HL-60 (cell line): ENCODE measurements around the gene TRPM2.

ENCODE experiments used
- DNase-seq, 2 experiments: peaks; one replicate each; pipeline ENCODE4 v3.0.0-alpha.2; 2010 to 2020; ENCODE audit warnings: low read depth in 1 of 2, low spot score in 1 of 2
- H3K27ac ChIP-seq: fragments of 250-450 bp; sonication (Bioruptor Pico); replicated peaks from 2 replicates; pipeline ENCODE4 v1.5.1; 2020; ENCODE audit warnings: mild to moderate bottlenecking, moderate library complexity
- H3K27me3 ChIP-seq: fragments of 250-450 bp; sonication (Bioruptor Pico); 2 replicates; pipeline ENCODE4 v1.5.1; 2021; ENCODE audit warnings: mild to moderate bottlenecking, moderate library complexity; ENCODE audit not compliant: insufficient read depth, poor library complexity, severe bottlenecking
- H3K4me3 ChIP-seq: replicated peaks from 2 replicates; pipeline ENCODE4 v1.5.1; 2011; ENCODE audit warnings: mild to moderate bottlenecking, control low read depth, low read length; ENCODE audit not compliant: insufficient read depth
- CTCF ChIP-seq: IDR thresholded peaks from one replicate; pipeline ENCODE4 v1.5.1; 2011; ENCODE audit warnings: low read length, control low read depth, inconsistent platforms; ENCODE audit not compliant: insufficient read depth
- GABPA ChIP-seq: IDR thresholded peaks from 2 replicates; pipeline ENCODE4 v1.6.1; 2012; ENCODE audit warnings: low read depth
- POLR2AphosphoS5 ChIP-seq: IDR thresholded peaks from 2 replicates; pipeline ENCODE4 v1.6.1; 2012; ENCODE audit warnings: low read depth
- SPI1 ChIP-seq: IDR thresholded peaks from 2 replicates; pipeline ENCODE4 v1.6.1; 2012; ENCODE audit warnings: low read depth, mild to moderate bottlenecking, borderline replicate concordance
- TF ChIP-seq, protein P1 (sequence below): IDR thresholded peaks from 2 replicates; pipeline ENCODE4 v1.6.1; 2012; ENCODE audit warnings: low read depth; ENCODE audit not compliant: insufficient replicate concordance

The TRPM2 gene

DNA sequence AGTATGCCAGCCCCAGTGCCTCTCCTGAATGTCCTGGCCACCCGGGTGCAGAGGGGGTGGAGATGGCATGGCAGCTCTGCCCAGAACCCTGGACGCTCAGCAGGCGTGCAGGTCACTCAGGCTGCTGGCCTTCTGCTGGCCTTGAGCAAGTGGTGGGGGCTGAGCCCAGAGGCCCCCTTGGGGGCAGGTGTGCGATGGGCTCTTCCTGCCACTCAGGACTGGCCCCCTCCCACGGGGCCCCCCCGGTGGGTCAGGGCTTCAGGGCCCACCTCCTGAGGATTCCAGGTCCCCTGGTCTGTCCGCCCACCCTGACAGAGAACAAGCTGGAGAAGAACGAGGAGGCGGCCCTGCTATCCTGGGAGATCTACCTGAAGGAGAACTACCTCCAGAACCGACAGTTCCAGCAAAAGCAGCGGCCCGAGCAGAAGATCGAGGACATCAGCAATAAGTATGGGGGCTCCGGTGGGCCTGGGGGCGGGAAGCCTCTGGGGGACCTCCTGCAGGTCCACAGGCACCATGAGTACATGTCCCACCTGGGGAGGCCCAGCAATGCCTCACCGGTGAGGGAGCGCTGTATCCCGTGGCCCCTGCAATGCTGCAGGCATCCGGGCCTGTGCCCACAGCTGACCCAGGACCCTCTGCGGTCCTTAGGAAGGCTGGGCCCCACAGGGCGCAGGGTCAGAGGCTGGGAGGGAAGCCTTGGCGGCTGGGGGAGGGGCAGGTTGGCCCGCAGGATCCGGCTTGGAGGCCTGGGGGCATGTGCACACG, 64.9 kb downstream of the TRPM2 start:
- Histone ChIP-seq H3K27ac (no peak overlapping the region), H3K27me3 (no peaks in the 10 kb centered on the region), H3K4me3 (no peak overlapping the region)
- TF ChIP-seq POLR2AphosphoS5 (no peak), GABPA (no peak), SPI1 (no peak), CTCF (no peak)
- TF ChIP-seq, protein P1, sequence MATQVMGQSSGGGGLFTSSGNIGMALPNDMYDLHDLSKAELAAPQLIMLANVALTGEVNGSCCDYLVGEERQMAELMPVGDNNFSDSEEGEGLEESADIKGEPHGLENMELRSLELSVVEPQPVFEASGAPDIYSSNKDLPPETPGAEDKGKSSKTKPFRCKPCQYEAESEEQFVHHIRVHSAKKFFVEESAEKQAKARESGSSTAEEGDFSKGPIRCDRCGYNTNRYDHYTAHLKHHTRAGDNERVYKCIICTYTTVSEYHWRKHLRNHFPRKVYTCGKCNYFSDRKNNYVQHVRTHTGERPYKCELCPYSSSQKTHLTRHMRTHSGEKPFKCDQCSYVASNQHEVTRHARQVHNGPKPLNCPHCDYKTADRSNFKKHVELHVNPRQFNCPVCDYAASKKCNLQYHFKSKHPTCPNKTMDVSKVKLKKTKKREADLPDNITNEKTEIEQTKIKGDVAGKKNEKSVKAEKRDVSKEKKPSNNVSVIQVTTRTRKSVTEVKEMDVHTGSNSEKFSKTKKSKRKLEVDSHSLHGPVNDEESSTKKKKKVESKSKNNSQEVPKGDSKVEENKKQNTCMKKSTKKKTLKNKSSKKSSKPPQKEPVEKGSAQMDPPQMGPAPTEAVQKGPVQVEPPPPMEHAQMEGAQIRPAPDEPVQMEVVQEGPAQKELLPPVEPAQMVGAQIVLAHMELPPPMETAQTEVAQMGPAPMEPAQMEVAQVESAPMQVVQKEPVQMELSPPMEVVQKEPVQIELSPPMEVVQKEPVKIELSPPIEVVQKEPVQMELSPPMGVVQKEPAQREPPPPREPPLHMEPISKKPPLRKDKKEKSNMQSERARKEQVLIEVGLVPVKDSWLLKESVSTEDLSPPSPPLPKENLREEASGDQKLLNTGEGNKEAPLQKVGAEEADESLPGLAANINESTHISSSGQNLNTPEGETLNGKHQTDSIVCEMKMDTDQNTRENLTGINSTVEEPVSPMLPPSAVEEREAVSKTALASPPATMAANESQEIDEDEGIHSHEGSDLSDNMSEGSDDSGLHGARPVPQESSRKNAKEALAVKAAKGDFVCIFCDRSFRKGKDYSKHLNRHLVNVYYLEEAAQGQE, result no peak
- DNase-seq, result no peak

DNA sequence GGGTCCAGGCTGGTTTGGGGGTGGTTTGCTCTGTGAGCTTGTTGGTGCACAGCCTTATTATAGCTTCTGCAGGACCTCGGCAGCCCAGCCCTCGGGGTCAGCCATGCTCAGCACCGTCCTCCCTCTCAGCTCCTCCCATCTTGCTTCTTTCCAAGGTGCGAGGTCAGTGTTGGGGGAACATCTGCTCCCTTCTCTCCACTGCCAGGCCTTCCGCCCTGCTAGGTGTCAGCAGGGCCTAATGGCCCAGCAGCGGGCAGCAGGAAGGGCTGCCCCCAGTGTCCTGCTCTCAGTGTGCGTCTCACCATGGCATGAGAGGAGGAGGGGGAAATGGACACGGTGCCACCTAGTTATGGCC, 65.4 kb downstream of the TRPM2 start:
- Histone ChIP-seq H3K27me3 (no peaks in the 10 kb centered on the region), H3K27ac (no peak overlapping the region), H3K4me3 (no peak overlapping the region)
- no peak for DNase-seq
- TF ChIP-seq, protein P1, result no peak
- TF ChIP-seq CTCF (no peak), GABPA (no peak)

DNA sequence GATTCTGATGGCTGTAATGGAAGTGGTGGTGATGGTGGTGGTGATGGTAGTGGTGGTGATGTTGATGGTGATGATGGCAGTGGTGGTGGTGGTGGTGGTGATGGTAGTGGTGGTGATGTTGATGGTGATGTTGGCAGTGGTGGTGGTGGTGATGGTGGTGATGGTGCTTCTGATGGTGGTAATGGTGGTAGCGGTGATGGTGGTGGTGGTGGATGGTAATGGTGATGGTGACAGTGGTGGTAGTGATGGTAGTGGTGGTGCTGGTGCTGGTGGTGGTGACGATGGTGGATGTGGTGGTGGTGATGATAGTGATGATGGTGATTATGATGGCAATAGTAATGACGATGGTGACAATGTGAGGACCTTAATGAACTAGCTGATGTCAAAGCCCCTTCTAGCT, 66.3 kb downstream of the TRPM2 start:
- H3K27me3 ChIP-seq, result no peaks in the 10 kb centered on the region
- no peak for DNase-seq
- no peak overlapping the region for H3K27ac ChIP-seq
- no peak overlapping the region for H3K4me3 ChIP-seq
- TF ChIP-seq CTCF, result no peak
- TF ChIP-seq, protein P1, result no peak
- no peak for TF ChIP-seq POLR2AphosphoS5
